ENCODE measurements around the gene HEPACAM.

DNA sequence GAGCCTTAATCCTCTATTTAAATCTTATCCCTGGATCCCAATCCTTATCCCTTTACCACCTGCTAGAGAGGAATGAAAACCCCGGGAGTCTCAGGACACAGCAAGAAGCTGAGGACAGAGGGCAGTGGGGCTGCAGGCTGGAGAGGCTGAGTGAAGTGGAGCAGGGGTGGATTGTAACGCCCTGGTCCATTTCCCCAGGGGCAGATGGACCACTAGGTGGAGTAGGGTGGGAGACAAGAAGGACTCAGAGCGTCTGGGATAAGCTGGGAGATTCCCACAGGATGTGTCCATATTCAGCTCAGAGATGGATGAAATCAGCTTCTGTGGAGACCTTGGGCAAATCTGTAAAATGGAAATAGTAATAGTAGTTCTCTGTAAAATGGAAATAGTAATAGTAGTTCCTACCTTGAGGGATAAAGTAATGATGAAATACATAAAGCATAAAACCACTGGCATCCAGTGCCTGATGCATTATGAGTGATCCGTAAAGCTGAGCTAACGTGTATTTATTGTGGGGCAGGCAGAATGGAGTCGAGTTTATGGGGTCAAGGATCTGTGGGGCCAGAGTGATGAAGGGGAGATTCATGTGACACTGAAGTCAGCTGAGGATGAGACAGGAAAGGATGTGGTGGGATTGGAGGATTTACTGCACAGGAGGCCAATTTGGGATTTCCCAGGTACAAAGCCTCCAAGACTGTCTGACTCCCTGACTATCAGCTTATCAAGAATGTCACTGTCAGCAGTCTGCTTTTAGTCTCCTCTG is 36.3 kb downstream of the HEPACAM start:
- TF ChIP-seq POLR2A (IDR thresholded peaks at IDR 0.05; ENCODE audit: low read length), result no peak
- TF ChIP-seq GATA1 (IDR thresholded peaks at IDR 0.05; ENCODE audit: low read depth, low read length), result no peak
